Thymus (tissue), 11 donors: ENCODE results near the gene MYL3. TPM values are rescaled to one million over a fixed set of nuclear protein-coding genes. Genes with fewer than 3 reads are reported as not detected.

Experiments used
- DNase-seq, 9 donors: peaks; one replicate each; pipeline ENCODE4 v3.0.0-alpha.2; 2013; ENCODE audit warnings: low spot score in 9 of 9, low read depth in 6 of 9, missing footprints in 1 of 9
- H3K27ac ChIP-seq, 2 donors: one replicate each; pipeline ENCODE4 v1.5.1; 2013; ENCODE audit warnings: control low read depth in 1 of 2, low read depth in 1 of 2, low read length in 1 of 2, mild to moderate bottlenecking in 1 of 2, moderate library complexity in 1 of 2
- H3K27me3 ChIP-seq, 2 donors: one replicate each; pipeline ENCODE4 v1.5.1; 2013; ENCODE audit warnings: low read length in 1 of 2; ENCODE audit not compliant: control insufficient read depth in 2 of 2, insufficient read depth in 1 of 2
- H3K36me3 ChIP-seq, 2 donors: one replicate each; pipeline ENCODE4 v1.5.1; 2013; ENCODE audit warnings: low read length in 1 of 2, mild to moderate bottlenecking in 1 of 2, moderate library complexity in 1 of 2; ENCODE audit not compliant: control insufficient read depth in 2 of 2, insufficient read depth in 2 of 2
- H3K4me1 ChIP-seq, 2 donors: one replicate each; pipeline ENCODE4 v1.5.1; 2013; ENCODE audit warnings: low read length in 2 of 2; ENCODE audit not compliant: control insufficient read depth in 2 of 2, insufficient read depth in 2 of 2
- H3K4me3 ChIP-seq, 2 donors: one replicate each; pipeline ENCODE4 v1.5.1; 2013; ENCODE audit warnings: low read length in 2 of 2, control low read depth in 1 of 2, mild to moderate bottlenecking in 1 of 2
- H3K9me3 ChIP-seq, 2 donors: one replicate each; pipeline ENCODE4 v1.5.1; 2013; ENCODE audit warnings: low read length in 1 of 2, mild to moderate bottlenecking in 1 of 2; ENCODE audit not compliant: control insufficient read depth in 2 of 2, insufficient read depth in 1 of 2
- WGBS: extraction: QIAGEN DNeasy Blood & Tissue Kit; methylation state at CpG from one replicate; pipeline ENCODE4 v1.1.7; 2013; 5-methylcytosine and 5-hydroxymethylcytosine counted together
- polyA plus RNA-seq: library from polyadenylated mRNA; stranded (reverse); fragments of 200-250 nt; gene quantifications from one replicate; pipeline ENCODE4 v1.2.3, GENCODE V29; 2013
- total RNA-seq: library from RNA; stranded (reverse); fragments of 120-200 nt; gene quantifications from one replicate; pipeline ENCODE4 v1.2.4, GENCODE V29; 2013
- donor health status: healthy.

The MYL3 gene
- total and polyA plus RNA-seq, 2 donors: 0.19 to 0.50 TPM

GRCh38 chr3:46888705-46889104 lies 25.5 kb upstream of the MYL3 start:
- Histone ChIP-seq H3K9me3 (no peaks in the 10 kb centered on the region), H3K27me3 (peaks cover 28 to 96% of the 10 kb centered on the region in 2 donors), H3K36me3 (no peaks in the 10 kb centered on the region), H3K4me3 (no peak overlapping the region), H3K27ac (no peak overlapping the region), H3K4me1 (peaks cover 0 to 6% of the 10 kb centered on the region in 2 donors)
- DNase-seq: no peak
- 92% methylated on average over 13 of the region's 13 CpGs for WGBS

DNA sequence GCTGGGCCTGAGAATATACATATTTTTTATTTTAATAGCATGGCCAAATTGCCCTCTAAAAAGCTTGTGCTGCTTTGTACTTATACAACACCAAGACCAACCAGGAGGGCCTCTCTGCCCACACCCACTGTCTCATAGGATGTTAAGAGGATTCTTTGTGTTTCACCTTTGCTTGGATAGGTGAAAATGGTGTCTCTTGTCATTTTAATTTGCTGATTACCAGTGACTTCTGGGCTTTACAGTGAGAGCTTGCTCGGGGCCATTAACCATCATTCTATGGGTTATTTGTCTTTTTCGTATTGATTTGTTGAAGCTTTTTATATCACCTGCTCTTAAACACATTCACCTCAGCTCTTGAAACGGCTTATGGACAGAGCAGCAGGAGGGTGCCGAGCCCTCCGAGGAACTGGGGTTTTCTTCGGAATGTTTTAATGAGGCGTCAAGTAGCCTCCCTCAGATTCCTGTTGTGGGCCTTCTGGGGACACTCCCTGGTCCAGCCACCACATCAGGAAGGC lies 24.8 kb upstream of the MYL3 start:
- Histone ChIP-seq H3K36me3 (no peaks in the 10 kb centered on the region), H3K9me3 (no peaks in the 10 kb centered on the region), H3K4me1 (peaks cover 0 to 6% of the 10 kb centered on the region in 2 donors), H3K4me3 (no peak overlapping the region), H3K27ac (no peak overlapping the region), H3K27me3 (peaks cover 27 to 93% of the 10 kb centered on the region in 2 donors)
- no peak for DNase-seq
- 90% methylated on average over 7 of the region's 7 CpGs for WGBS

- WGBS: over 99% methylated on average over 3 of the region's 3 CpGs
- Histone ChIP-seq H3K9me3 (peaks cover 0 to 5% of the 10 kb centered on the region in 2 donors), H3K4me1 (peaks cover 5 to 8% of the 10 kb centered on the region in 2 donors), H3K36me3 (no peaks in the 10 kb centered on the region), H3K27ac (no peak overlapping the region), H3K27me3 (peaks cover 41 to 93% of the 10 kb centered on the region in 2 donors), H3K4me3 (no peak overlapping the region)
- DNase-seq: no peak
Observed at GRCh38 chr3:46885612-46886011, 22.4 kb upstream of the MYL3 start.

DNA sequence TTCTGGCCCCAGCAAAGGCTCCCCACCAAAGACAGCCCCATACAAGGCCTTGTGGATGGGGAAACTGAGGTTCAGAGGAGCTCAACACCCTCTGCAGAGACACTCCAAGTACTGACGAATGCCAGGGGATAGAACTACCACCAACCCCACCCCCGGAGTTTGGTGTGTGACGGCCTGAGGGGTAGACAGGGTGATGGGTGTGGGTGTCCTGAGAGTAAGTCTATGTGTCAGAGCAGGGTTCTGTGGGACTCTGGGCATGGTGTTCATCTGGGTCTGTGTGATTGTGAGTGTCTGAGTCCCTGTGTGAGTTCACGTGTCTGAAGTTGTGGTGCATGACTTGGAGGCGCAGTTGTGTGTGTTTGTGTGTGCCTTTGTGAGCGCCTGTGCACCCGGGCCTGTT lies 21.7 kb upstream of the MYL3 start:
- DNase-seq: no peak
- Histone ChIP-seq H3K27ac (no peak overlapping the region), H3K4me3 (no peak overlapping the region), H3K27me3 (peaks cover 44 to 93% of the 10 kb centered on the region in 2 donors), H3K9me3 (peaks cover 0 to 5% of the 10 kb centered on the region in 2 donors), H3K4me1 (peaks cover 5 to 8% of the 10 kb centered on the region in 2 donors), H3K36me3 (no peaks in the 10 kb centered on the region)
- WGBS: 96% methylated on average over 7 of the region's 7 CpGs

GRCh38 chr3:46884427-46884826 lies 21.2 kb upstream of the MYL3 start:
- Histone ChIP-seq H3K36me3 (no peaks in the 10 kb centered on the region), H3K27ac (no peak overlapping the region), H3K27me3 (peaks cover 47 to 93% of the 10 kb centered on the region in 2 donors), H3K4me3 (no peak overlapping the region), H3K4me1 (peaks cover 5 to 8% of the 10 kb centered on the region in 2 donors), H3K9me3 (peaks cover 0 to 5% of the 10 kb centered on the region in 2 donors)
- no peak for DNase-seq
- WGBS: 78% methylated on average over 5 of the region's 5 CpGs

GRCh38 chr3:46883830-46884185 lies 20.6 kb upstream of the MYL3 start:
- Histone ChIP-seq H3K4me3 (no peak overlapping the region), H3K9me3 (peaks cover 0 to 5% of the 10 kb centered on the region in 2 donors), H3K4me1 (peaks cover 5 to 8% of the 10 kb centered on the region in 2 donors), H3K27me3 (peaks cover 51 to 93% of the 10 kb centered on the region in 2 donors), H3K27ac (no peak overlapping the region), H3K36me3 (no peaks in the 10 kb centered on the region)
- no peak for DNase-seq
- WGBS: 77% methylated on average over 4 of the region's 4 CpGs

DNA sequence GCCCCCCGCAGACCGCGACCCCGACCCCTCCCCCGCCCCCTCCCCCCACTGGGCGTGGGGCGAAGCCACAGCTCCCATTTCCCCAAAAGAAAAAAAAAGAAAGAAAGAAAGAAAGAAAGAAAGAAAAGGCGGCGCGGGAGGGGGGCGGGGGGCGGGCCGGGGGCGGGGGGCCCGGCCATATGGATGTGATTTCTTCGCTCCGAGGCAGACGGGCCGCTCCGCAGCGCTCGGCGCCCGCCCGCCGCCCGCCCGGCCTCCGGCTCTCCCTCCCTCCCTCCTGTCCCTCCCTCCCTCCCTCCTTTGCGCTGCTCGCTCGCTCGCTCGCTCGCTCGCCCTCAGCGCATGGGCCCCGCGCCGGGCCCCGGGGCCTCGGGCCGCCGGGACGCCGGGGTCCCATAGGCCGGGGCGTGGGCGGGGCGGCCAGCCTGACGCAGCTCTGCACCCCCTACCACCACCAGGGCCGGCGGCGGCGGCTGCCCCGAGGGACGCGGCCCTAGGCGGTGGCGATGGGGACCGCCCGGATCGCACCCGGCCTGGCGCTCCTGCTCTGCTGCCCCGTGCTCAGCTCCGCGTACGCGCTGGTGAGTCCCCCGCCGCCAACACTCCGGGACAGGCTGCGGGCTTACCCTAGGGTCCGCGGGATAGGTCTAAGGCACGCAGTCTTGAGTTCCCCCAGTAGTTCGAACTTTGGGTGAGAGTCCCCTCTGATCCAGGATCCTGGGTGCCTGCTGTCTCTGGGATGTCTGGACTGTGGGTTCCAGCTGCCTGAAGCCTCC lies 20.0 kb upstream of the MYL3 start:
- H3K36me3 ChIP-seq: no peaks in the 10 kb centered on the region
- peaks cover 0 to 5% of the 10 kb centered on the region in 2 donors for H3K9me3 ChIP-seq
- H3K4me1 ChIP-seq: peaks cover 5 to 8% of the 10 kb centered on the region in 2 donors
- peak overlapping the region in 1 of 2 donors; percentile 44 for H3K4me3 ChIP-seq
- H3K27ac ChIP-seq: no peak overlapping the region
- peaks cover 51 to 93% of the 10 kb centered on the region in 2 donors for H3K27me3 ChIP-seq
- 7% methylated on average over 74 of the region's 78 CpGs for WGBS
- no peak for DNase-seq

DNA sequence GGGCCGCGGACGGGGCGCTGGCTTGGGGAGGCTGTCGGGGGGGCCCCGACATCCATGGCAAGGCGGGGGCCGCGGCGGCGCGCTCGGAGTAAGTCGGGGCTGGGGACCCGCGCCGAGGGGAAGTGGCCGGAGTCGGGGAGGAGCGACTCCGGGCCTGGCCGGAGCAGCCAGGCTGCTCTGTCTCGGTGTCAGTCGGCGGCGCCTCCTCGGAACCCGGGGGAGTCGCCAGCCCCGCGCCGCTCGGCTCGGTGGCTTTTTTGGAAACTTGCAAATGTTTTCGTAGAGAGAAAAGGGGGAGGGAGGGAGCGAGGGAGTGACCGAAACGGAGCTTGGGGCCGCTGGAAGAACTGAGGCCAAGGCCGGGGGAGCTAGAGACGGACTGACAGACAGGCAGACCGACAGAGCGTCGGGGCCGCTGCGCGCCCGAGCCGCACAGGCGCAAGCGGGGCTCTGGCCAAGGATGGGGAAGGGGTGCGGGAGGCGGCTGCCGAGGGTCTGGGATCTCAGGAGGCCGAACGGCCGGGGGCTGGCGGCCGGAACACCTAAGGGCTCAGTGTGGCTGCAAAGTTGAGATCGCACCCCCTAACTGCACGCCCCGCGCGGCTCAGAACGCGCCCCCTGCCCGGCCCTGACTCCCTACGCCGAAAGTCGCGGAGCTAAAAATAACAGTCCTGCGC lies 19.3 kb upstream of the MYL3 start:
- Histone ChIP-seq H3K27me3 (peaks cover 51 to 93% of the 10 kb centered on the region in 2 donors), H3K4me3 (peak overlapping the region; percentile 16 to 44), H3K9me3 (peaks cover 0 to 5% of the 10 kb centered on the region in 2 donors), H3K4me1 (peaks cover 5 to 8% of the 10 kb centered on the region in 2 donors), H3K27ac (no peak overlapping the region), H3K36me3 (no peaks in the 10 kb centered on the region)
- DNase-seq: no peak
- WGBS: 1% methylated on average over 72 of the region's 72 CpGs
